ENCODE measurements around the gene PRODH.
"Not testable (repeated sequence)": the region's sequence is repeated elsewhere in the genome, so short reads cannot be mapped to it uniquely, and the experiment has no call there.

PRODH gene

DNA sequence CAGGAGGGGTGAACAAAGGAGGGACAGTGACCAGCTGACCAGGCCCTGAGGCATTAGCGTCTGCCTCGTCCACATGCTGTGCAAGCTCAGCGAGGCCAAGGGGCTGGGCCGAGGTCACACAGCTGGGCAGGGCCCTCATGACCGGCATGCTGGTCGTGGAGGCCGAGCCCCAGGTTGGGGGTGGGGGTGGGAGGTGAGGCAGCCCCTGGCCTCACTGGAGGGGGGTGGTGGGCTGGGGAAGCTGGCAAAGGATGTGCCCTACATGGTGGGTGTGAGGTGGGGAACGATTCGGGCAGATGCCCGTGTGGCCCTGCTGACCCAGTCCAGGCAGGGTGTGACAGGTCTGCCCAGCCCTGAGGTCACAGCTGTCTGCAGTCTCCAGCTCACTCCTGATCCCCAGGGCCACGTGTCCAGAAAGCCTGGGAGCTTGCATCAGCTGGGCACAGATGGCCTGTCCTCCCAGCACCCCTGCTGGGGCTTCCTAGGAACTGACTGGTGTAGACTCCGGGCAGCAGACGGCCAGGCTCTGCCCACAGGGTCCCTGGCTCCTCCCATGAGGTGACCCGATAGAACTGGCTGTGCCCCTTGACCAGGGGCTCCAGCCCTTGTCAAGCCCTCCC lies 31.4 kb upstream of the PRODH start:
- DNase-seq: not testable (repeated sequence)

DNA sequence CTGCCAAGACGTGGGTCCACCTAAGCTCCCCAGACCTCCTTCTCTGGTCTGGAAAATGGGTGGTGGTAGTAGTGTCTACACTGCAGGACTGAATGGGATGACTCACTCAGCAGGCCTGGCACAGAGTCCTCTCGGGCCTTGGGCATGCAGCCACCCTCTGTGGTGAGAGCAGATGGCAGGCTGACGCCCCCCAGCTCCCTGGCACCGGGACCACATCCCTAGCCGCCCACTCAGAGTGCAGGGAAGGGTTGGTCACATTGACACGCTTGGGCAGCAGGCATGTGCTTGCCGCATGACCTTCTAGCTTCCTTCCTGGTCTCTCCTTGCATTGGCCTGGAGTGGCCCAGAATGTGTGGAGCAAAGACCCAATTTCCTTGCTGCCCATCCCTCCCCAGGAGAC lies 30.7 kb upstream of the PRODH start:
- no peak for DNase-seq

DNA sequence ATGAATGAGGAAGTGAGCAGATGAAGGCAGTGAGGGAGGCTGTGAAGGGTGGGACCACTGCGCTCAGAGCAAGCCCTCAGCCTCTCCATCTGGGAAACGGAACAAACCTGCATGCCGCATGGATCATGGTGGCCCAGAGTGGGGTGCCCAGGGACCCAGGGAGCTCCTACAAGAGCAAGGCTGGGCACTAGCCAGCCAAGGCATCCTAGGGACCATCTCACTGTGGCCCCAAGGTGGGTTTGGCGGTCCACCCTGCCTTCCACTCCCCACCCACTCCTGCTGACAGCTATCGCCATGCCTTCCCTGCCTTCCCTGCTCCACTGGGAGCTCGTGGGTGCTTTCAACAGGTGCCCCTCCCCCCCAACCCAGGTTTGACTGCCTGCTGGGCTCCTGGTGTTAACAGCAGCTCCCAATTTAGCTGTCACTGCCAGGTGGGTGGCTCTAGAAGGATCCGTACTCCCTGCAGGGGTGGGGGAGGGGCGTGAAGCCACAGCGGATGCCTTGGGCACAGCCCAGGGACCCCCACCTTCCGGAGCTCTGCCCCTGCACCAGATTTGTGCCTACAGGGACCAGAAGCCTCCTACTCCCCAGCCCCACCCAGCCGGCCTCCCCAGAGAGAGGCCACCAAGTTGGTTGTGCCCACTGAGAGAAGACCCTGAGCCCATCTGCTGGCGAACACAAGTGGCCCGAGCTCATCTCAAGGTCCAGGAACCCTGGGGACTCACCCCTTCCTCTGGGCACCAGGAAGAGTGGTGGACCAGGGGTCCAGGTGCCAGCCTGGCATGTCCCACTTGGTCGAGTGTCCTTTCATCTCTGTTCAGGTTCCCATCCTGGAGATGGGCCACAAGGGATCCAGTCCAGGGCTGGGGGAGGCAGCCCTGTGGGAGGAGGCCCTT lies 29.7 kb upstream of the PRODH start:
- no peak for DNase-seq

DNA sequence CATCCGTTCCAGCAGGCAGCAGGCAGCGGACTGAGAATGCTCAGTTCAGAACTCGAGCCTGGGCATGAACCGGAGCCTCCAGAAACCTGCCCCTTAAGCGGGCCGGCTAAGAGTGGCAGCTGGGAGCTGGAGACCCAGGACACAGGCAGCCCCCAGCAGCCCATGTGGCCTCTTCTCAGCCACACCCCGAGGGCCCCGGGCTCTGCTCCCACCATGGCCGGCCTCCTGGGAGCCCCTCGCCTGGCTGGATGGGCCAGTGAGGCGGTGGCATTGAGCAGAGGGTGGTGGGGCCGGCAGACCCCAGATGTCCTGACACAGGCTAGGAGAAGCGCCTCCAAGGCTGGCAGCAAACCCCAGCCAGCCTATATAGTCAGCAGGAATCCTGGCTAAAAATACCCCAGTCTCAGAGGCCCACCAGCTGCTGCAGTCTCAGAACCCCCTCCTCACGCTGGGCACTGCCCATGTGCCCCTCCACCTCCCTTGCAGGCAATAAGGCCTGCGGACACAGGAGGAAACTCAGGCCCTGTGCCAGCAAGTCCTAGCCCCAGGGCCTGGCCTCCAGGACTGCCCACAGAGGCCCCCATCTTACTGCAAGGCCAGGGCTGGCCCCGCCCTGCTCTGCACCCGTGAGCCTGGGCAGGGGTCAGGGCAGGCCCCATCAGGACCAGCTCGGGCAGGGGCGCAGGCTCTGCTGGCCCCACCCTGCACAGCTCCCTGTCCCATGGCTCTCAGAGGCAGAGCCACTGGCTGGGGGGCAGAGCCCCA lies 28.6 kb upstream of the PRODH start:
- DNase-seq: not testable (repeated sequence)

DNA sequence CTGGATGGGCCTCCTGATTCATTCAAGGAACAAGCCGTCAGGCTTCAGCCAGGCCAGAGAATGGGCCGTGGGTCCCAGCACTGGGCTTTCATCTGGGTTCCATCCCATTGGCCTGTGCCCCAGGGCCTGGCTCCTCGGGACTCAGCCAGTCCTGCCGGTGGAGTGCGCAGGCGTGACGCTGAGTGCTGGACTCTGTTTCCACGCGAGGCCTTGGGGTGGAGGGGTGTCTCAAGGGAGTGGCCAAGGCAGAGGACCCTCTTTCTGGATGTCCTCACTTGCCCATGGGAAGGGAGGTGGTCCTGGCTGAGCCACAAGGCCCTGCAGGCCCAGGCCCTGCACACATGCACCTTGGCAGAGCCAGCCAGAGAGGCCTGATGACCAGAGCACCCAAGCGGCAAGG lies 28.0 kb upstream of the PRODH start:
- not testable (repeated sequence) for DNase-seq

DNA sequence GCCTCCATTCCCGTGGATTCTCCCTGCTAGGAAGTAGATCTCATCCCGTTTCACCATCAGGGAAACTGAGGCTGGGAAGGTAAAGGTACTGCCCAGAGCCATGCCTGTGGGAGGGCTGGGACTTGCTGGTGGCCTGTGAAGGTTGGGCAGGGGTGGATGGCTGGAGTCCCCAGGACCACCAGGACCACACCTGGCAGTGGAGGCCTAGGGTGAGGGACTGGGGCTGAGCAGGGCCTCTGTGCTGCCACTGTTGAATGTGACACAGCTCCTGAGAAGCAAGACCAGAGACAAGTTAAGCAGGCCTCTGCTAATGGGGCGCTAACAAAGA lies 26.2 kb upstream of the PRODH start:
- DNase-seq: no peak

DNA sequence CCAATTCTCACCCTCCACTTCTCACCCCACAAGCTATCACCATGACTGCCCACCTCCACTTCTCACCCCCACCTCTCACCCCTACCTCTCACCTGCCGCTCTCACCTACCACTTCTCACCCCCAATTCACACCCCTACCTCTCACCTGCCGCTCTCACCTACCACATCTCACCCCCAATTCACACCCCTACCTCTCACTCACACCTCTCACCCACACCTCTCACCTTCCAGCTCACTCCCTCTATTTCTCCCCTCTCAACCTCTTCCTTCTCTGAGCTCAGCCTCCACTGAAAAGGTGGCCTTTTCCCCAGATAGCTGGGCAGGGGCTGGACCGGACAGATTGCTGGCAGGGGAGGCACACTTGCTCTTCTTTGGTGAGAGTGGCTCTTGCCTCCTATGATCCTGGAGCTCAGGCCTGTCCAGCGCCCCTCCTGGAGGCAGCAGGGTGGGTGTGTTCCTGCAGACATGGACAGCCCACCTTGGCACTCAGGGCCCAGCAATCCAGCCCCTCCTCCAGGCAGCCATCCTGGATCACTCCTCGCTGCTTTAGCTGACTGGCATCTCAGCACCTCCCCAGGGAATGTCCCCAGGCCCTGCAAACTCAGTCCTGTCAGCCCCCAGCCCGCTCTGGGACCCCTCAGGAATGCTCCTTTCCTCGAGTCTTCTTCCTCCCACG lies 25.7 kb upstream of the PRODH start:
- not testable (repeated sequence) for DNase-seq

DNA sequence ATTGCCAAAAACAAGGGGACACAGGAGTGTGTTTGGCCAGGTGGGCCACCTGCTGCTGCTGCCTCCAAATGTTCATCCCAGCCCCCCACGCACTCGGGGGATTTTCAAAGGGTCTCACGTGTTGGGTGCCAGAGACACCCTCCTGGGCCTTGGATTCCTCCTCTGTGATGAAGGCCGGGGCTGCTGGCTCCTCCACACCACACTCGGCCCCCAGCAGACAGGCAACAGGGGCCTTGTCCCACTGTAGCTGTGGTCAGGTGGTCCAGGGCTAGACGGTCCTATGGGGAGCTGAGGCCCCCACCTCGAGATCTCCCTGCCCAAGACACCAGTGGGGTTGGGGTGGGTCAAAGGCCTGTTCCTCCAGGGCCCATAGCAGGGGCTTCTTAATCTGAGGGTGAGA lies 25.1 kb upstream of the PRODH start:
- not testable (repeated sequence) for DNase-seq

DNA sequence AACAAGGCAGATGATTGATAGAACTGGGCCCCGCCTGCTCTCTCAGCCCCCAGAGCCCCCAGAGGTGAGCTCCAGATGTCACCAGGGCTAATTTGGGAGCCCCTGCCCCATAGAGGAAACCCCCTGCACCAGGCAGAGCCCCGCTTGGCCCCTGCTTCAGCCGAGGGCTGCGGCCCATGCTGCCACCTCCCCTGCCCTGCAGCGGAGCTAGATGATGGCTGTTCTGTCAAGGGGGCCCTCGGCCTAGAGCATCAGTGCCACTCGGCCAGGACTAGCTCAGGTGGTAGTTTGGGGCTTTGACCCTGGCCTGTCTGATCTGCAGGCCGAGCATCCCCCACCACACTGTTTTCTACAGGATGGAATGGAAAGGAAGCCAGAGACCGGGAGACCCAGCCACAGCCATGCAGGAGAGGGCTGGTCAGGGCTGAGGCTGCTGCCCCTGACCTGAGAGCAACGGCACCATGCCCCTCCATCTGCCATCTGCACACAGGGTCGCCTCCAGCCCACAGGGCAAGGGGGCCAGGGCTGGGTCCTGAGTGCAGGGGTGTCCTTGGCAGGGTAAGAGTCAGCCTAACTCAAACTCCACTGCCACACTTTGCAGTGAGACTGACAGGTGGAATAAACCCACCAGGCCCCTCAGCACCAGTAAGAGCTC lies 24.2 kb upstream of the PRODH start:
- DNase-seq: not testable (repeated sequence)

DNA sequence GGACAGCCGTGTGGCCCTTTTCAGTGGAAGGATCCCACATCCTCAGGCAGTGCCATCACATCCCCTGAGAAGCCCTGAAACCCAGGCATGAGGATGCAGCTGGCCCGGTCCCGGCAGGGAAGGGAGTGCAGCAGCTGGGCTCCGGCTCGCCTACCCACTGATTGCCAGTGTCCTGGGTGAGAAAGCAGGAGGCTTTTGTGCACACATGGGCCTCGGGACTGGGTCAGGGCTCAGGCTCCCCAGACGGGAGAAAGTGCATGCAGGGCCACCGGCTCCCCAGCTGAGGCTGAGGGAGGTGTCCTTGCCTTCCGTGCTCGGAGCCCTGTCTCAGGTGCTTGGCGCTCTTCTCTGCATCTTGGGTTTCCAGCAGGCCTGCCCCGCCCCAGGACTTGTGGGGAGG lies 23.6 kb upstream of the PRODH start:
- DNase-seq: not testable (repeated sequence)

DNA sequence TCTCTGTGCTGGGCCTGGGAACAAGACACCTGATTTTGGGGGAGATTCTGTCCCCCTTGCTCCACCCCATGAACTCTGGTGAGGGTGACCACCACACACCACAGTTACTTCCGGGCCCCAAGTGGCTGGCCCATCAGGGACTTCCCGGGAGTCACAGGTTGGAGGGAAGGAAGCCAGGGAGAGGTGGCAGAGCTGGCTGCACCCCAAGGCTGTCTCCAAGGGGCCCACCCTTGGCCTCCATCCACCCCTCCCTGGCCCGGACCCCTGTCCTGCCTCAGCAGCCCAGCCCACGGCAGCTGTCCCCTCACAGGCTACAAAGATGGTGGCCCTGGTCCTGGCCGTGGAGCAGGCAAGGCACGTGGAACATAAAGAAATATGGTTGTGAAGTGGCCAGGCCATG lies 23.2 kb upstream of the PRODH start:
- DNase-seq: not testable (repeated sequence)

DNA sequence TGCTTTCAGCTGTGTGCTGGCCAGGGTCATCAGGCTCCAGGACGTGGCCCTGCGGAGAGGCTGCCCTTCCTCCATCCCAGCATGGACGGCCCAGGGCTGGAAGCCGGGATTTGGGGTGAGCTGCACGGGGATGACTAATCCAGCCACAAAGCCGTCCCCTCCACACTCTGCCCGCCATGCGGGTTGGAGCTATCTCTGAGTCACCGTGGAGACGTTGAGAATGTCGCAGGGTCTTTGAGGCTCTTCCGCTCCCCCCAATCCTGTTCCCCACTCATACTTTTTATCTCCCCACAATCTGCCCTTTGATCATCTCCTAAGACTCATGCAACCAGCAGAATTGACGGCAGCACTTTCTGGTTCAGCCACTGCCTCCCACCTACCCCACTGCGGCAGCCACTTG lies 22.6 kb upstream of the PRODH start:
- DNase-seq: not testable (repeated sequence)

DNA sequence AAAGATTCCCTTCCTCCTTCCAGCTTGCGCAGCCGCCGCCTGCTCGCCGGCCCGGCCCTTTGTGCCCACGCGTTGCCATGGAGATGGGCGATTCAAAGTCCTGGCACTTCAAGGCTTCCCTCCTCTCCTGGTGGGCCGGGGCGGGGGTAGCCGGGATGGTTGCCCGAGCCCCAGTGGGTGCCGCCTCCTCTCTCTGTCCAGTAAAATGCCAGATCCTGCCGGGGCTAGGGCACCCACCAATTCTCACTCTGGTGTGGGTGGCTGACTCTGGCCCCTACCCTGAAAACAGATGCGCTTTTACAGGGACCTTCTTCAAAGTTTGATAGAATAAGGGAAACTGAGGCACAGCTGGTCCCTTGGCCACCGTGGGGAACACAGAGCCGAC lies 22.2 kb upstream of the PRODH start:
- not testable (repeated sequence) for DNase-seq

DNA sequence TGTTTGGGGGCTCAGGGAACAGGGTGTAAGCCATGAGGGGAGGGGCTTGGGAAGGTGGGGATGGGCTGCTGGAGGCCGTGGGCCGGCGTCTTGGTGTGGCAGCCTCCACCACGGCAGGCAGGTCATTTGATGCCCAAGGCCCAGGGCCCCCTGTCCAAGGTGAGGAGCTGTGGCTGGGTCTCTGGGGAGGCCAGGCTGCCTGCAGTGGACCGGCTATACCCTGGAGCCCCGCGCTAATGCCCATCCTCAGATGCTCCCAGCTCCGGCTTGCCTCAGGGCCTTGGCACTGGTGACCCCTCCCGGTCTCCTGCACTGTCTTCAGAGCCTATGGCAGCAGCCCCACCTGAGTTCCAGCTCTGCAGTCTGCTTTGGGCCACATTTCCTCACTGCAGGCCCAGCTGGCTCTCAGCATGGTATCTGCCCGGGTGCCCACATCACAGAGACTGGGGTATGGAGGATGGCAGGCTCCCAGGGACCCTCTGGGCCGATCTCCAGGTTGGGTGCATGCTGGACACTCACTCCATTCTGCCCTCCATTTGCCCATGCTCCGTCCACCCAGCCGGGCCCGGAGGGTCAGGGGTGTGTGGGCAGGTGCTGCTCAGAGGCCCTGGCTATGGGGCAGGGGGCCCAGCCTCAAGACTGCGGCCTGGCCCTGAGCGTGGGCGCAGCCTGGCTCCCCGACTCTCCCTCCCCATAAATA lies 21.7 kb upstream of the PRODH start:
- DNase-seq: not testable (repeated sequence)

DNA sequence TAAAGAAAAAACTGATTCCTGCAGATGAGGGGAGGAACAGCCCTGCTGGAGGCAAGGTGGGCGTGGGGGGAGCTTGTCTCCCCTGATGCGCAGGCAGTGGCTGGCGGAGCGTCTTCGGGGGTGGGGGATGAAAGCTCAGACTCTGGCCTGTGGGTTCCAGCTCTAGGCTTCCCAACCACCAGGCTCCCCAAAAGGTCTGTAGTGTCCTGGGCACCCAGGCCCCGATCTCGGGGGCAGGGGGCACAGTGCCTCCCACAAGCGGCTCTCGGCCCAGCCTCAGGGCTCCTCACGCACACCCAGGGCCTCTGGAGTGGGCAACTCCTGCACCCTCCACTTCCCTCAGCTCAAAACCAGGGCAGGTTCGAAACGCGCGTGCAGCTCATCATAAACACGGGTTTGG lies 20.9 kb upstream of the PRODH start:
- not testable (repeated sequence) for DNase-seq

DNA sequence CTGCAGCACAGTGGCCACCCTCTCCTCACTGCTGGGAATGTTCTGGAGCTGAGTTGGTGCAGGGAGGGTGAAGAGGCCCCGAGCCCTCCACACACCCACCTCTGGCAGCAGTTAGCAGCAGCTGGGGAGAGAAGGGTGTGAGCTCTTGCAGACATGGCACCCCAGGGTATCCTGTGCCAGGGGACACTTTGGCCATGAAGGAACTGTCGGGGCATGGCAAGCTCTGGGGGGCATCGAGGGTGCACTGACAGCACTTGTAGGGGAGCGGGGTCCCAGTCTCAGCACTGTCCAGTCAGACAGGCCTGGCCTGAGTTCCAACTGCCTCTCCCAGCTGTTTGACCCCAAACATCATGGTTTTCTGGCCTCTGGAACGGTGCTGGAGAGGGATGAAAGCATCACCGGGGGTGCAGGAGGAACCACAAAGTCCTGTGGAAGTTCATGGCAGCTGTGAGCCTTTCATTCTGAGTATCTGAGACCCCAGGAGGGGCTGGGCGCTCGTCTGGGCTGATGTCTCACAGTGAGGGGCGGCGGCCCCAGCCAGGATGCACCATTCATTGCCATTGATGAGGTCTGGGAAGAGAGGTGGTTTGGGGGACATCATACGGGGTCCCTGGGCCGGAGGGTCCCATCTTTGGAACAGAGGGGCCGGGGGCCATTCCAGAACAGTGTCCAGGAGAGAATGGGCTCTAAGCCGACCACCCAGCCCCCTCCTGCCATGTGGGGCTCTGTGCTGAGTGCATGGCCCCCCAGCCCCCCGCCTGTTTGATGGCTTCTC lies 20.2 kb upstream of the PRODH start:
- DNase-seq: not testable (repeated sequence)

DNA sequence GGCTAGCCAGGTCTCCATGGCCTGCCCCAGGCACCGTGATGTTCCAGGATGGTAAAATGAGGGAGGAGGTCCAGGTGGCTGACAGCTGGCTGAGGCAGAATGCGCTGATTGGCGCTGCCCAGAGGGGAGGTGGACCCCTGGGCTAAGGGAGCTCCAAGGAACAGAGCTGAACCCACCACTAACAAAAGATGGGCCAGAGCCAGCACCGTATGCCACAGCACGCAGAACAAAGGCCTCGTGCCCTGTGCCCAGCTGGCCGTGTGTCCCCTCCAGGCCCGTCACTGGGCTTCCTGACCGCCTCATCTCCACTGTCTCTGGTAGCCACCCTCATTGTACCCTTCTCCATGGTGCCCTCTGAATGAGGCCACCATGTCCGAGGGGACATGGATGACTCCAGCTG lies 19.6 kb upstream of the PRODH start:
- DNase-seq: no peak

DNA sequence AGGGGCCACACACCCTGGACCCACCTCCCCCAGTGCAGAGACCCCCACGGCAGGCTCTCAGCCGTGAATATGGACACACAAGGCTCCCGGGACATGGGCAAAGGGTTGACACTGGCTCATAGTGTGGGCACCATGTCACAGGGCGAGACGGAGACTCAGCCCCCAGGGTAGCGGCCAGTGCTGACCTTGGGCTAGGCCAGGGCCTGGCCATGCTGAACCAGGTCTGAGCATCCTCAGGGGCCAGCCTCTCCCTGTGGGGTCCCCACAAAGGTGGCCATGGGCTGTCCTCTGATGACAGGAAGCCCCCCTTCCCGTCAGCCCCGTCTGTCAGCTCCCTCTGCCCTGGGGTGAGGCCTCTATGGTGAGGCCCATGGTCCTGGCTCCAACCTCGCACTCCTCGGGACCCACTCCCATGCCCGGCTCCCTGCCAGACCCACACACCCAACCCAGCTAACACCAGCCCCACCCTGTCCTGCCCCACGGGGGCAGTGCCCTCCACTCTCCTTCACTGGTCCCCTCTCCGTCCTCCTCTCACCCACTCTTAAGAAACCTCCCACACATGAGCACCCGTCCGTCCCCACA lies 19.0 kb upstream of the PRODH start:
- no peak for DNase-seq

DNA sequence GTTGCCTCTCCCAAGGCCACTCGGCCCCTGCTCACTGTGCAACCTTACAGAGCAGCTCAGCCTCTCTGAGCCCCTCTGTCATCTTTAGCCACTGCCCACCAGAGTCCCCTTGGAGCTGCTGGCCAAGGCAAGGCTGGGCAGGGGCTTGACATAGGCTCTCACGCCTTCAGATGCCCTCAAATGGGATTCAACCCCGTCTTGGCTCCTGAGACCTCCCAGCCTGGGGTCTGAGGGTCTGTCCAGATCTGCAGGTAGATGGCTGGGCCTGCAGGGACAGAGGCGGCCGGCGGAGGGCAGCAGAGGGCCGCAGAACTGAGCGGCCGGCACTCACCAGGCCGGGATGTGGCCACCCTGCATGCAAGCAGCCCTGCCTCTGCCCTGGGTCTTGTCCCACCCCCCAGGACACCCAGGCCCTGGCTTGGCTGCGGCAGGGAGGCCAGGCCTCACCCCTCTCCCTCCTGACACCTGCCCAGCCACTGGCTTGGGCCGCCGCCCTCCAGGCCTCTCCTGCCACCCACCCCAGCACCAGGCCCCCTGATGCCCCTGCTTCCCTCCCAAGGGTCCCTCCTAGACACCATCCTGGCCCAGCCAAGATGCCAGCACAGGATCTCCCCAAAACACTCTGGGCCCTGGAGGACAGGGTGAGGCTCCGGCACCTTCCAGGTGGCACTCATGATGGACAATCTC lies 18.4 kb upstream of the PRODH start:
- DNase-seq: not testable (repeated sequence)

DNA sequence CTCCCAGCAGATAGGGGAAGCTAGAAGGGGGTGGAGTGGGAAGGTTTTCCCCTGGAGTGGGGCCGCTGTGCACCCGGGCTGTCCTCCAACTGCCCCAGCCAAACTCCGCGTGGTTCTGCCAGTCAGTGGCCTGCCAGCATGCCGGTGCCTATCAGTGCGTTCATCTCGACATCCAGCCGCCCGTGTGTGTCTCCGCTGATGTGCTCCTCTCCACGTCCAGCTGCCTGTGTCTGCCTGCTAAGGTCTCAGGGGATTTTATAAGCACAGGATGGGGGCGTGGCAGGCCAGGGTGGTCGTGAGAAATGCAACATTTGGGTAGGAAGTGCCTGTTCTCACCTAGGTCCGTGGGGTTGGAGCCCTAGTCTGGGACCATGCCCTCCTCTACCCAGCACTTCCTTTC lies 17.0 kb upstream of the PRODH start:
- DNase-seq: not testable (repeated sequence)

Data from NCI-H2107 (cell line).